Adrenal gland (tissue), 12 donors: ENCODE results near the gene PRR33. TPM values are rescaled to one million over a fixed set of nuclear protein-coding genes. Genes with fewer than 3 reads are reported as not detected.

ENCODE experiments used
- DNase-seq, 7 donors: peaks; one replicate each; pipeline ENCODE4 v3.0.0-alpha.2; 2019 to 2020
- H3K27ac ChIP-seq, 5 donors: fragments of 200-600 bp; sonication (generic) in 4 of 5; 1 replicate in 3 of 5; 2 replicates in 2 of 5; pipeline versions ENCODE4 v1.5.1 to v1.8.0; 2016 to 2020; ENCODE audit warnings: mild to moderate bottlenecking in 1 of 5
- H3K27me3 ChIP-seq: fragments of 200-600 bp; 2 replicates; pipeline ENCODE4 v1.8.0; 2021
- H3K36me3 ChIP-seq, 2 donors: fragments of 200-600 bp; replicated peaks in 1 of 2; 1 replicate in 1 of 2; 2 replicates in 1 of 2; pipeline versions ENCODE4 v1.5.1 to v1.8.0; 2018 to 2022
- H3K4me1 ChIP-seq, 2 donors: fragments of 200-600 bp; replicated peaks in 1 of 2; 1 replicate in 1 of 2; 2 replicates in 1 of 2; pipeline versions ENCODE4 v1.5.1 to v1.8.0; 2018 to 2021
- H3K4me3 ChIP-seq, 4 donors: fragments of 200-600 bp; sonication (generic) in 3 of 4; one replicate each; pipeline ENCODE4 v1.5.1; 2016 to 2018
- H3K9me3 ChIP-seq, 3 donors: fragments of 200-600 bp; sonication (generic) in 1 of 3; replicated peaks in 1 of 3; 1 replicate in 2 of 3; 2 replicates in 1 of 3; pipeline versions ENCODE4 v1.5.1 to v1.8.0; 2016 to 2021
- CTCF ChIP-seq, 6 experiments: fragments of 450-650 bp in 4 of 6; fragments of 200-600 bp in 2 of 6; sonication (generic) in 1 of 6; IDR thresholded peaks; 1 replicate in 5 of 6; 2 replicates in 1 of 6; pipeline versions ENCODE4 v1.5.1 to v1.8.0; 2016 to 2021; ENCODE audit warnings: antibody characterized with exemption in 6 of 6, mild to moderate bottlenecking in 2 of 6, moderate library complexity in 1 of 6
- POLR2A ChIP-seq, 2 donors: fragments of 450-650 bp; IDR thresholded peaks; one replicate each; pipeline ENCODE4 v1.6.1; 2017; ENCODE audit warnings: antibody characterized with exemption in 2 of 2, mild to moderate bottlenecking in 2 of 2, moderate library complexity in 1 of 2
- WGBS, 4 donors: extraction: QIAGEN DNeasy Blood & Tissue Kit in 2 of 4; methylation state at CpG; one replicate each; pipeline versions ENCODE4 v1.1.5 to v1.1.7; 2013 to 2017; 5-methylcytosine and 5-hydroxymethylcytosine counted together
- intact Hi-C, 2 donors: fragments of 100-400 bp; cut with DNase I; formaldehyde crosslinking; loops; one replicate each; pipeline versions ENCODE4 v1.14.1 to v1.15.0; 2022 to 2023
- polyA plus RNA-seq, 3 donors: library from polyadenylated mRNA; stranded (reverse); fragments of 200-250 nt in 2 of 3; fragments of 350-450 nt in 1 of 3; fragmentation: Illumina TruSeq in 1 of 3; extraction: RNeasy Lipid Tissue Mini Kit (QIAGEN cat#74804) in 1 of 3; gene quantifications; one replicate each; pipeline ENCODE4 v1.2.3, GENCODE V29; 2013 to 2014
- total RNA-seq, 9 donors: library from RNA; depleted of rRNA in 4 of 9; stranded (reverse); fragments of >200 nt in 4 of 9; fragments of 120-200 nt in 1 of 9; fragmentation: NEBNext Ultra II Directional in 1 of 9; extraction: Animal tissue kit (Norgen Biotek cat#: 25700) in 1 of 9; gene quantifications; one replicate each; pipeline versions ENCODE4 v1.1.0 to v1.2.4, GENCODE V29; 2013 to 2023
- donor health status: healthy with polysubstance abuse.
- donor health status: Bipolar disorder and iron deficiency.
- donor health status: DM: yes; HTN: yes; CAD: no.
- donor health status: DM: no; HTN: no; CAD: no.
- donor health status: DM: no; HTN: no; CAD: no.
- donor health status: DM: yes; HTN: yes; CAD: no.

PRR33 gene
- total and polyA plus RNA-seq, 12 donors = 0.07 to 2.3 (median 0.25) TPM; not detected in 6

- 71 to 85% (median 74%) methylated on average over 13 to 14 of the region's 14 CpGs for WGBS, 4 donors
- Histone ChIP-seq H3K27me3 (no peaks in the 10 kb centered on the region), H3K4me3 (no peak overlapping the region), H3K36me3 (no peaks in the 10 kb centered on the region), H3K27ac (peak overlapping the region in 3 of 5 donors; percentile 19 to 83 (median 65)), H3K9me3 (no peaks in the 10 kb centered on the region), H3K4me1 (no peaks in the 10 kb centered on the region)
- intact Hi-C loops = no loop called here
- no peak for DNase-seq
- TF ChIP-seq POLR2A (IDR thresholded peaks at IDR 0.05) = no peak
- TF ChIP-seq CTCF (IDR thresholded peaks at IDR 0.05) = no peak
Observed at GRCh38 chr11:1906611-1907423, 15.1 kb upstream of the PRR33 start.

GRCh38 chr11:1906181-1906580 lies 14.5 kb upstream of the PRR33 start:
- intact Hi-C loops = no loop called here
- H3K36me3 ChIP-seq = no peaks in the 10 kb centered on the region
- no peak overlapping the region for H3K4me3 ChIP-seq
- TF ChIP-seq CTCF (IDR thresholded peaks at IDR 0.05) = no peak
- no peak for TF ChIP-seq POLR2A (IDR thresholded peaks at IDR 0.05)
- H3K4me1 ChIP-seq = no peaks in the 10 kb centered on the region
- DNase-seq = no peak
- no peaks in the 10 kb centered on the region for H3K27me3 ChIP-seq
- no peaks in the 10 kb centered on the region for H3K9me3 ChIP-seq
- 40 to 51% (median 44%) methylated on average over 5 of the region's 5 CpGs for WGBS, 4 donors
- peak overlapping the region in 2 of 5 donors; percentile 65 to 83 for H3K27ac ChIP-seq

DNA sequence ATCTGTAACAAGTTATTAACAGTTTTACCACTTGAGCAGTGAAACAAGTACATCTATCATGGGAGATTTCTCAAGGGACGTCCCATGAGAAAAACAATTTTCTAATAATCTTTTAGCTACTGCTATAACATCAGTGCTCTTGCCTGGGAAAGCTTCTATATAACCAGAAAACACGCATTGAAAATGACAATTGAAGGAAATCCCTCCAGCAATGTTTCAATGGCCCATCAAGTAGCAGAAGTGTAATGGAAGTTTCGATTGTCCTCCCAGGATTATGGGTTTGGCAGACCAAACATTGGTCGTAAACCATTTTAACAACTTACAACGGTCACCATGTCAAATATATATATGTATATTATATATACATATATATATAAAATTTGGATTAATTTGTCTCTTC lies 8.0 kb upstream of the PRR33 start:
- TF ChIP-seq CTCF (IDR thresholded peaks at IDR 0.05) (no peak), POLR2A (IDR thresholded peaks at IDR 0.05) (no peak)
- intact Hi-C loops = loop anchor here (5.0 to 10.0 kb wide), 2 partner anchors 43 to 45 kb away; partner anchors contain the start of gene MRPL23 (in 1 of the 2)
- 79 to 86% (median 83%) methylated on average over 5 of the region's 5 CpGs for WGBS, 4 donors
- Histone ChIP-seq H3K9me3 (no peaks in the 10 kb centered on the region), H3K36me3 (no peaks in the 10 kb centered on the region), H3K4me1 (no peaks in the 10 kb centered on the region), H3K27me3 (no peaks in the 10 kb centered on the region), H3K27ac (no peak overlapping the region), H3K4me3 (no peak overlapping the region)
- DNase-seq = no peak

DNA sequence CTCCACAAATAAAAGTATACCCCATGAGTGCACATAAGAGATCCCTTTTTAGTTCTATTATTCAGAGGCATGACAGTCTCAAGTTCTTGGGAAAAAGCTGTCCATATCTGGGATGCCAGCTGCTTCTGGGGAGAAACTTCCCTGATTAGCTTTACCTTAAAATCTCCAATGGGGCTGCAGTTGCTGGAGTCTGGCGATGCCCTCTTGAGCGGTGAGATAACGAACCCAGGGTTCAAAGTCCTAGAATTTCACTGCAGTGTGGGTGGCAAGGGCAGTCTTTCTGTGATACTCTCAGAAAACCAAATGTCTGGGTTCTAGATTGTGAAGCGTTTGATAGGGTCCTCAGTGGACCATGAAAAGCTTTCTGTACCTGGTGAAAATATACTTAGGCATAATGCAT lies 7.4 kb upstream of the PRR33 start:
- Histone ChIP-seq H3K27me3 (no peaks in the 10 kb centered on the region), H3K36me3 (no peaks in the 10 kb centered on the region), H3K9me3 (no peaks in the 10 kb centered on the region), H3K4me1 (no peaks in the 10 kb centered on the region), H3K4me3 (no peak overlapping the region), H3K27ac (no peak overlapping the region)
- intact Hi-C loops = loop anchor here (5.0 to 10.0 kb wide), 2 partner anchors 43 to 46 kb away; partner anchors contain the start of gene MRPL23 (in 1 of the 2)
- no peak for TF ChIP-seq POLR2A (IDR thresholded peaks at IDR 0.05)
- no peak for TF ChIP-seq CTCF (IDR thresholded peaks at IDR 0.05)
- DNase-seq = no peak
- 85 to 100% (median 94%) methylated on average over 4 of the region's 4 CpGs for WGBS, 4 donors
